ENCODE measurements around the gene SLC39A7. TPM values are rescaled to one million over a fixed set of nuclear protein-coding genes. Genes with fewer than 3 reads are reported as not detected.
A peak's percentile ranks its signal among the peaks of the same experiment; 100 is the strongest.

Gene SLC39A7
- total RNA-seq, 4 donors from 2014 or later = 90.8 to 191 (median 153) TPM

- H3K4me3 ChIP-seq (replicated peaks in 1 of 3) = no peak overlapping the region
- H3K27ac ChIP-seq = no peak overlapping the region
- peaks cover 4 to 5% of the 10 kb centered on the region in 2 donors for H3K4me1 ChIP-seq
- WGBS, 2 donors = 47 to 48% methylated on average over 1 of the region's 1 CpG
- intact Hi-C loops (cut with DNase I) = loop anchor here (10.0 kb wide), 1 partner anchor 229 kb away; no protein-coding TSS in a partner anchor
- H3K27me3 ChIP-seq = no peaks in the 10 kb centered on the region
- H3K36me3 ChIP-seq = no peaks in the 10 kb centered on the region
- no peak for DNase-seq
- no peak for TF ChIP-seq POLR2A (IDR thresholded peaks at IDR 0.05)
- TF ChIP-seq, protein P1, sequence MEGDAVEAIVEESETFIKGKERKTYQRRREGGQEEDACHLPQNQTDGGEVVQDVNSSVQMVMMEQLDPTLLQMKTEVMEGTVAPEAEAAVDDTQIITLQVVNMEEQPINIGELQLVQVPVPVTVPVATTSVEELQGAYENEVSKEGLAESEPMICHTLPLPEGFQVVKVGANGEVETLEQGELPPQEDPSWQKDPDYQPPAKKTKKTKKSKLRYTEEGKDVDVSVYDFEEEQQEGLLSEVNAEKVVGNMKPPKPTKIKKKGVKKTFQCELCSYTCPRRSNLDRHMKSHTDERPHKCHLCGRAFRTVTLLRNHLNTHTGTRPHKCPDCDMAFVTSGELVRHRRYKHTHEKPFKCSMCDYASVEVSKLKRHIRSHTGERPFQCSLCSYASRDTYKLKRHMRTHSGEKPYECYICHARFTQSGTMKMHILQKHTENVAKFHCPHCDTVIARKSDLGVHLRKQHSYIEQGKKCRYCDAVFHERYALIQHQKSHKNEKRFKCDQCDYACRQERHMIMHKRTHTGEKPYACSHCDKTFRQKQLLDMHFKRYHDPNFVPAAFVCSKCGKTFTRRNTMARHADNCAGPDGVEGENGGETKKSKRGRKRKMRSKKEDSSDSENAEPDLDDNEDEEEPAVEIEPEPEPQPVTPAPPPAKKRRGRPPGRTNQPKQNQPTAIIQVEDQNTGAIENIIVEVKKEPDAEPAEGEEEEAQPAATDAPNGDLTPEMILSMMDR (IDR thresholded peaks at IDR 0.05) = no peak
- no peaks in the 10 kb centered on the region for H3K9me3 ChIP-seq
Measured at GRCh38 chr6:33243476-33243875, 42.8 kb downstream of the SLC39A7 start.

DNA sequence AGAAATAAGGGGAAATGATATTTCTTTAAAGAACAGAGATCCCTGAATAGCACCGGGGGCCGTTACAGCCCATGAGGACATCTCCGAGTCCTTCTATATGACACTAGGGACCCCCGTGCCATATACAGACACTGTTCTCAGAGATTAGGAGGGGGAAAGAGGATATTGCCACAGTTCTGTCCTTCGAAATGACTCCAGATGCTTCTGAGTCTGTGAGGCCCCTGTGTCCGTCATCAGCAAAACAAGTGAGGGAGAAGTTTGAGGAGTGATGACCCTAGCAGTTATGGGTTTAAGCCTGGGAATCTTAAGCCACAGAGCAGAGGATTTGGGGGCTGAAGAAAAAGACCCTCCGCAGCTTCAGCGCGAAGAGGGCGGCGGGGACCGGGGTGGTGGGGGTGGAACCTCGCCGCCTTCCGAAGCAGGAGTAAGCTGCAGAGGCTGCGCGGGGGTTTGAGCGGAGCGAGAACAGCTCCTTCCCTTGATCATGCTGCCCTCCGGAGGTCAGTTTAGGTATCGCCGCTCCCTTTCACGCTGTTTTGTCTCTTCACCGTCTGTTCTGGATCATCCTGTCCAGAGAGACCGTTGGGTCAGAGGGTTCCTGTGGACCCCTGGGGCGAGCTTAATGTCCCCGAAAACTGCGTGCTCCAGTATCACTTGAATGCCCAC, 47.4 kb downstream of the SLC39A7 start:
- TF ChIP-seq, protein P1 (IDR thresholded peaks at IDR 0.05) = peak; percentile 95 to 98 (median 98)
- TF ChIP-seq POLR2A (IDR thresholded peaks at IDR 0.05) = no peak
- Histone ChIP-seq H3K4me3 (replicated peaks in 1 of 3) (peak overlapping the region in 2 of 3 donors; percentile 47 to 48), H3K27me3 (no peaks in the 10 kb centered on the region), H3K4me1 (peaks cover 10 to 16% of the 10 kb centered on the region in 2 donors), H3K36me3 (no peaks in the 10 kb centered on the region), H3K9me3 (no peaks in the 10 kb centered on the region), H3K27ac (peak overlapping the region; percentile 89 to 96 (median 95))
- DNase-seq = peak; percentile 86 to 87
- 4 to 8% methylated on average over 16 to 28 of the region's 28 CpGs for WGBS, 2 donors
- intact Hi-C loops (cut with DNase I) = loop anchor here (2.0 to 10.0 kb wide), 4 partner anchors 47 to 233 kb away; partner anchors contain the start of genes RXRB and SLC39A7

DNA sequence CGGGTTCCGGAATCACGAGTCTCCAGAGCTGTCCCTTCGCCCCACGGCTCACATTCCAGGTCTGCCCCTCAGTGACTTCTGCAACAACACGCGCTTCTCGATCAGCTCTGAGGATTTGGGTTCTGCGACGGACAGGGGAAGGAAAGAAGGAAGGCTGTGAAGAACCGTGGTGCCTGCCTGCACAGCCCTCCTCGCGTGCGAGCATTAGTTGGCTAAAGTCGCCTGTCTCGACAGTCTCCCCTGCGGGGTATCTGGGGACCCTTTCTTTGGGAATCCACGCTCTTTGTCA, 47.9 kb downstream of the SLC39A7 start:
- no peak for DNase-seq
- intact Hi-C loops (cut with DNase I) = loop anchor here (2.0 to 10.0 kb wide), 4 partner anchors 48 to 234 kb away; partner anchors contain the start of genes RXRB and SLC39A7
- no peaks in the 10 kb centered on the region for H3K36me3 ChIP-seq
- H3K27ac ChIP-seq = peak overlapping the region; percentile 89 to 96 (median 95)
- no peaks in the 10 kb centered on the region for H3K27me3 ChIP-seq
- TF ChIP-seq, protein P1 (IDR thresholded peaks at IDR 0.05) = peak in 1 of 6 experiments; percentile 4
- TF ChIP-seq POLR2A (IDR thresholded peaks at IDR 0.05) = no peak
- WGBS, 2 donors = 0 to 2% methylated on average over 8 to 18 of the region's 18 CpGs
- peaks cover 10 to 16% of the 10 kb centered on the region in 2 donors for H3K4me1 ChIP-seq
- H3K9me3 ChIP-seq = no peaks in the 10 kb centered on the region
- peak overlapping the region in 2 of 3 donors; percentile 47 to 48 for H3K4me3 ChIP-seq (replicated peaks in 1 of 3)

GRCh38 chr6:33248932-33249731, 48.5 kb downstream of the SLC39A7 start:
- WGBS, 2 donors = 0 to 1% methylated on average over 22 to 33 of the region's 58 CpGs
- no peaks in the 10 kb centered on the region for H3K27me3 ChIP-seq

More at GRCh38 chr6:33248932-33249731, 48.5 kb downstream of the SLC39A7 start:
- Histone ChIP-seq H3K4me3 (replicated peaks in 1 of 3) (peak overlapping the region in 2 of 3 donors; percentile 47 to 48), H3K9me3 (no peaks in the 10 kb centered on the region), H3K27ac (peak overlapping the region; percentile 89 to 96 (median 95)), H3K36me3 (no peaks in the 10 kb centered on the region), H3K4me1 (peaks cover 10 to 16% of the 10 kb centered on the region in 2 donors)
- peak; percentile 98 for DNase-seq
- intact Hi-C loops (cut with DNase I) = loop anchor here (2.0 to 10.0 kb wide), 4 partner anchors 48 to 234 kb away; partner anchors contain the start of genes RXRB and SLC39A7
- TF ChIP-seq, protein P1 (IDR thresholded peaks at IDR 0.05) = peak in 2 of 6 experiments; percentile 3 to 9
- peak; percentile 24 to 81 for TF ChIP-seq POLR2A (IDR thresholded peaks at IDR 0.05)

Measured in thyroid gland (tissue), 4 donors.